HG02571 (cell line): ENCODE measurements around the gene SLC25A10.

Source experiments
- ATAC-seq: cut with Tn5 transposase; IDR thresholded peaks from one replicate; pipeline ENCODE4 v1.9.1; 2021; ENCODE audit warnings: mild to moderate bottlenecking, moderate library complexity; ENCODE audit not compliant: unreplicated experiment

Gene SLC25A10

DNA sequence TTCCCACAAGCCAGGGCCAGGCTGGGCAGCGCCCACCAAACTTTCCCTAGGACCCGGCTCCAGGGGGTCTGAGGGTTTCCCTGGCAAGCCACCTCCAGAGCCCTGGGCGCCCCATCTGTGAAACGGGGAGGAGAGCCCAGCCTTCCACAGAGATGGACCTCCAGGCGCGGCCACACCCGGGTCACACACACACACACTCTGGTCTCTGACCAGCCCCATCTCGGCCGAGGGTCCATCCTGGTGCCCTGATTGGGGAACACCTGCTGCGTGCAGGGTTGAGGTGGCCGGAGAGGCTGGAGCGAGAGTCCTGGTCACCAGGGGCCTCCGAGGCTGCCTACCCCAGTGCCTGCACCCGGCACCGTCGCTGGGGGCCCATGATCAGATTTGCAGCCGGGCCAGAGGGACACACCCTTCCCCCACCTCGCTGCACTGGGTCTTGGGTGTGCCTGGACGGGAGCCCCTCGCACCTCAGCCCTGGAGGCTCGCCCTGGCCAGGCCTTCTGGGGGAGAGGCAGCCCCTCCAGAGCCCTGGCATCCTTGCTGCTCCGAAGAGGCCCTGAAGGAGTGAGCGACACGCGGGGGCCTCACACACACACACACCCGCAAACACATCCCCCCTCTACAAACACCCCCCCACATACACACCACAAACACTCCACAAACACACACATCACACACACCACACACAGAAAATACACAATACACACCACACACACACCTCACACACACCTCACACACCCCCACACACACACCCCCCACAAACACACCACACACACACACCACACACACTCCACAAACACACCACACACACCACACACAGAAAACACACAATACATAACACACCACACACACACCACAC is 29.7 kb downstream of the SLC25A10 start:
- no peak for ATAC-seq
